Right lung (tissue), 5 donors: Measurements from ENCODE around the gene APH1B. TPM values are rescaled to one million over a fixed set of nuclear protein-coding genes. Genes with fewer than 3 reads are reported as not detected.
A peak's percentile ranks its signal among the peaks of the same experiment; 100 is the strongest.

ENCODE experiments used
- DNase-seq, 2 donors: peaks; one replicate each; pipeline ENCODE4 v3.0.0-alpha.2; 2013
- polyA plus RNA-seq, 5 donors: library from polyadenylated mRNA; unstranded; fragments of 120-200 nt; gene quantifications; one replicate each; pipeline versions ENCODE4 v1.2.1 to v1.2.3, GENCODE V29; 2013; ENCODE audit warnings: inconsistent platforms in 1 of 5, low replicate concordance in 1 of 5; ENCODE audit not compliant: insufficient read length in 5 of 5, insufficient read depth in 1 of 5

The APH1B gene
- polyA plus RNA-seq, 5 donors, result 22.0 to 30.6 (median 28.7) TPM

GRCh38 chr15:63250312-63250965, 27.0 kb upstream of the APH1B start:
- no peak for DNase-seq

GRCh38 chr15:63251701-63252100, 25.7 kb upstream of the APH1B start:
- DNase-seq, result no peak

GRCh38 chr15:63252292-63252691, 25.1 kb upstream of the APH1B start:
- no peak for DNase-seq

- no peak for DNase-seq
Measured at GRCh38 chr15:63254991-63255390, 22.4 kb upstream of the APH1B start.

GRCh38 chr15:63255489-63255990, 21.9 kb upstream of the APH1B start:
- DNase-seq, result no peak

- no peak for DNase-seq
Measured at GRCh38 chr15:63256433-63257274, 20.8 kb upstream of the APH1B start.

GRCh38 chr15:63258658-63259057, 18.7 kb upstream of the APH1B start:
- DNase-seq, result no peak

GRCh38 chr15:63260791-63261190, 16.6 kb upstream of the APH1B start:
- DNase-seq, result no peak

GRCh38 chr15:63261311-63261710, 16.1 kb upstream of the APH1B start:
- DNase-seq, result no peak

GRCh38 chr15:63263519-63263918, 13.9 kb upstream of the APH1B start:
- no peak for DNase-seq

- DNase-seq, result no peak
Measured at GRCh38 chr15:63264688-63265293, 12.6 kb upstream of the APH1B start.

- DNase-seq, result no peak
Measured at GRCh38 chr15:63274427-63274826, 3.0 kb upstream of the APH1B start.

- no peak for DNase-seq
Measured at GRCh38 chr15:63276342-63277037, 915 bp upstream of the APH1B start.

GRCh38 chr15:63277893-63278456, 570 bp downstream of the APH1B start:
- DNase-seq, result peak in 1 of 2 donors; percentile 22

GRCh38 chr15:63283126-63283525, 5.7 kb downstream of the APH1B start:
- no peak for DNase-seq

- DNase-seq, result no peak
Measured at GRCh38 chr15:63284335-63284734, 6.9 kb downstream of the APH1B start.

- DNase-seq, result no peak
Measured at GRCh38 chr15:63287109-63287508, 9.7 kb downstream of the APH1B start.

- no peak for DNase-seq
Measured at GRCh38 chr15:63288342-63288741, 10.9 kb downstream of the APH1B start.

- DNase-seq, result peak; percentile 36 to 55
Measured at GRCh38 chr15:63288778-63289378, 11.5 kb downstream of the APH1B start.

- DNase-seq, result no peak
Measured at GRCh38 chr15:63291507-63291906, 14.1 kb downstream of the APH1B start.

GRCh38 chr15:63292241-63292640, 14.8 kb downstream of the APH1B start:
- DNase-seq, result no peak
